Measurements from ENCODE around the gene TTYH2. TPM values are rescaled to one million over a fixed set of nuclear protein-coding genes. Genes with fewer than 3 reads are reported as not detected.

TTYH2 gene
- total and polyA plus RNA-seq, 7 donors = 0.60 to 10.0 (median 4.9) TPM

DNA sequence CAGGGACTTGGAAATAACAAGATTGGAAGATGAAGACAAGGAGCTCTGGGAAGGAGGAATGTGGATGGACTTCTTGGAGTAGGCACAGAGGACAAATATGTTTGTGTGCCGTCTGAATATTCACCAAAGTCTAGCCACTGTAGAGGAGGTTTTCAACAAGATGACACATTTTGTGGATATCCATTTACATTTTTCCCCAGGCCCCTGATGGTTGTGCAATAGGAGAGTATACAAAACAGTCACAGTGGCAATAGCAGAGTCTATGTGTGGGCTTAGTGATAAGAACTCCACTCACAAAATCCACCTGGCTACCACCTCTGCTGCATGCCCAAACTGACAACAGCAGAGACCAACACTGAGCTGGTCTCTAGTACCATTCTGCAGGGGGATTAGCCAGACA is 42.4 kb upstream of the TTYH2 start:
- Histone ChIP-seq H3K27me3 (peaks cover 4 to 22% (median 6%) of the 10 kb centered on the region in 3 donors), H3K4me1 (no peaks in the 10 kb centered on the region), H3K4me3 (no peak overlapping the region), H3K9me3 (no peaks in the 10 kb centered on the region), H3K27ac (no peak overlapping the region), H3K36me3 (no peaks in the 10 kb centered on the region)
- 79 to 81% methylated on average over 1 of the region's 1 CpG for WGBS, 2 donors
- no peak for TF ChIP-seq POLR2AphosphoS5 (IDR thresholded peaks at IDR 0.05)
- no peak for TF ChIP-seq EP300 (IDR thresholded peaks at IDR 0.05)
- TF ChIP-seq, protein P1, sequence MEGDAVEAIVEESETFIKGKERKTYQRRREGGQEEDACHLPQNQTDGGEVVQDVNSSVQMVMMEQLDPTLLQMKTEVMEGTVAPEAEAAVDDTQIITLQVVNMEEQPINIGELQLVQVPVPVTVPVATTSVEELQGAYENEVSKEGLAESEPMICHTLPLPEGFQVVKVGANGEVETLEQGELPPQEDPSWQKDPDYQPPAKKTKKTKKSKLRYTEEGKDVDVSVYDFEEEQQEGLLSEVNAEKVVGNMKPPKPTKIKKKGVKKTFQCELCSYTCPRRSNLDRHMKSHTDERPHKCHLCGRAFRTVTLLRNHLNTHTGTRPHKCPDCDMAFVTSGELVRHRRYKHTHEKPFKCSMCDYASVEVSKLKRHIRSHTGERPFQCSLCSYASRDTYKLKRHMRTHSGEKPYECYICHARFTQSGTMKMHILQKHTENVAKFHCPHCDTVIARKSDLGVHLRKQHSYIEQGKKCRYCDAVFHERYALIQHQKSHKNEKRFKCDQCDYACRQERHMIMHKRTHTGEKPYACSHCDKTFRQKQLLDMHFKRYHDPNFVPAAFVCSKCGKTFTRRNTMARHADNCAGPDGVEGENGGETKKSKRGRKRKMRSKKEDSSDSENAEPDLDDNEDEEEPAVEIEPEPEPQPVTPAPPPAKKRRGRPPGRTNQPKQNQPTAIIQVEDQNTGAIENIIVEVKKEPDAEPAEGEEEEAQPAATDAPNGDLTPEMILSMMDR (IDR thresholded peaks at IDR 0.05) = no peak
- no peak for TF ChIP-seq POLR2A (IDR thresholded peaks at IDR 0.05)
- no peak for DNase-seq
- intact Hi-C loops (cut with DNase I) = no loop called here

GRCh38 chr17:74172700-74173099 is 40.7 kb upstream of the TTYH2 start:
- Histone ChIP-seq H3K4me3 (no peak overlapping the region), H3K27ac (no peak overlapping the region), H3K27me3 (peaks cover 8 to 32% (median 10%) of the 10 kb centered on the region in 3 donors), H3K9me3 (no peaks in the 10 kb centered on the region), H3K4me1 (no peaks in the 10 kb centered on the region), H3K36me3 (no peaks in the 10 kb centered on the region)
- intact Hi-C loops (cut with DNase I) = no loop called here
- no peak for DNase-seq
- 19 to 44% methylated on average over 3 of the region's 3 CpGs for WGBS, 2 donors
- no peak for TF ChIP-seq EP300 (IDR thresholded peaks at IDR 0.05)
- TF ChIP-seq, protein P1 (IDR thresholded peaks at IDR 0.05) = no peak
- TF ChIP-seq POLR2AphosphoS5 (IDR thresholded peaks at IDR 0.05) = no peak
- TF ChIP-seq POLR2A (IDR thresholded peaks at IDR 0.05) = no peak

DNA sequence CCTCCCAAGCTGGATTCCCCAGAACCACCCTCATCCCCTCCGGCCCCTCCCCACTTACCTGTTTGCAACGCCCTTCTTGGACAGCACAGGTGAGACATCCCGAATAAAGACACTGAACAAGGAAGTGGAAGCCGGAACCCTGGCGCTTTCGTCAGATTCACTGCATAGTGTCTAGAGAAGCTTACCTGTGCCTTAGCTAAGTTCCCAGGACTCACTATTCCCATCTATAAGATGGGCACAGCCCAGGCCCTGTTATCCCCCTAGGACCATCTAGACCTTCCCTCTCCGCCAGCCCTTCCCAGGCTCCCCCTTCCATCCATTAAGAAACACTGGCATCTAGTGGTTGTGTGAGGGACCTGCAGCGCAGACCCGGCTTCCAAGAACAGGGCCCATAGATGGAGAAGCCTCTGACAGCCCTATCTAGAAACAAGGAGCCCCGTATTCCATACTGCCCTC is 36.8 kb upstream of the TTYH2 start:
- TF ChIP-seq POLR2AphosphoS5 (IDR thresholded peaks at IDR 0.05) = no peak
- TF ChIP-seq, protein P1 (IDR thresholded peaks at IDR 0.05) = peak; percentile 54 to 76 (median 68)
- H3K27me3 ChIP-seq = peaks cover 8 to 39% (median 16%) of the 10 kb centered on the region in 3 donors
- H3K9me3 ChIP-seq = no peaks in the 10 kb centered on the region
- no peaks in the 10 kb centered on the region for H3K36me3 ChIP-seq
- intact Hi-C loops (cut with DNase I) = loop anchor here (1.0 to 5.0 kb wide), 2 partner anchors 529 to 747 kb away; no protein-coding TSS in a partner anchor
- 14 to 48% methylated on average over 10 of the region's 10 CpGs for WGBS, 2 donors
- no peak overlapping the region for H3K27ac ChIP-seq
- DNase-seq = no peak
- no peaks in the 10 kb centered on the region for H3K4me1 ChIP-seq
- no peak overlapping the region for H3K4me3 ChIP-seq

GRCh38 chr17:74177018-74177450 is 36.3 kb upstream of the TTYH2 start:
- intact Hi-C loops (cut with DNase I) = loop anchor here (5.0 kb wide), 1 partner anchor 530 kb away; no protein-coding TSS in a partner anchor
- Histone ChIP-seq H3K36me3 (no peaks in the 10 kb centered on the region), H3K27ac (no peak overlapping the region), H3K4me1 (no peaks in the 10 kb centered on the region), H3K4me3 (no peak overlapping the region), H3K27me3 (peaks cover 8 to 41% (median 16%) of the 10 kb centered on the region in 3 donors), H3K9me3 (no peaks in the 10 kb centered on the region)
- WGBS, 2 donors = 0 to 7% methylated on average over 1 of the region's 1 CpG
- DNase-seq = no peak
- TF ChIP-seq EP300 (IDR thresholded peaks at IDR 0.05) (no peak), POLR2AphosphoS5 (IDR thresholded peaks at IDR 0.05) (no peak), POLR2A (IDR thresholded peaks at IDR 0.05) (no peak)
- TF ChIP-seq, protein P1 (IDR thresholded peaks at IDR 0.05) = no peak

DNA sequence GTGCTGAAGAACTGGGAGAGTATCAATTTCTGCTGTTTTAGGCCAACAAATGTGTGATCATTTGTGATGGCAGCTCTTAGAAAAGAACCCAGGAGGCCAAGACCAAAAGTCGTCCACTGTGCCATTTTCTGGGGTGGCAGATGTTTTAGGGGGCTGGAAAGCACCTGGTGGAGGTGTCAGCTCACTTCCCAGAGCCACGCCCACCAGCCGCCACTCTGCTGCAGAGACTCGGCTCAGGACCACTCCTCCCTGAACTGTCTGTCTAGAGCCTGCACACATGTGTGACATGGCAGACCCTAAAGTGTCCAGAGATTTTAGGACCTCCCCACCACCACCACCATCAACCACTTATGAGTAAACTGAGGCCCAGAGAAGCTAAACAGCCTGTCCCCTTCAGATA is 33.8 kb upstream of the TTYH2 start:
- peaks cover 8 to 42% (median 16%) of the 10 kb centered on the region in 3 donors for H3K27me3 ChIP-seq
- H3K27ac ChIP-seq = no peak overlapping the region
- TF ChIP-seq POLR2A (IDR thresholded peaks at IDR 0.05) (no peak), POLR2AphosphoS5 (IDR thresholded peaks at IDR 0.05) (no peak), EP300 (IDR thresholded peaks at IDR 0.05) (no peak)
- TF ChIP-seq, protein P1 (IDR thresholded peaks at IDR 0.05) = no peak
- H3K4me1 ChIP-seq = no peaks in the 10 kb centered on the region
- no peaks in the 10 kb centered on the region for H3K36me3 ChIP-seq
- intact Hi-C loops (cut with DNase I) = loop anchor here (5.0 kb wide), 1 partner anchor 532 kb away; no protein-coding TSS in a partner anchor
- no peak for DNase-seq
- WGBS, 2 donors = 45 to 69% methylated on average over 4 of the region's 4 CpGs
- H3K9me3 ChIP-seq = no peaks in the 10 kb centered on the region
- no peak overlapping the region for H3K4me3 ChIP-seq

Data from sigmoid colon (tissue), 7 donors.